ENCODE results near the gene FEZ2.

DNA sequence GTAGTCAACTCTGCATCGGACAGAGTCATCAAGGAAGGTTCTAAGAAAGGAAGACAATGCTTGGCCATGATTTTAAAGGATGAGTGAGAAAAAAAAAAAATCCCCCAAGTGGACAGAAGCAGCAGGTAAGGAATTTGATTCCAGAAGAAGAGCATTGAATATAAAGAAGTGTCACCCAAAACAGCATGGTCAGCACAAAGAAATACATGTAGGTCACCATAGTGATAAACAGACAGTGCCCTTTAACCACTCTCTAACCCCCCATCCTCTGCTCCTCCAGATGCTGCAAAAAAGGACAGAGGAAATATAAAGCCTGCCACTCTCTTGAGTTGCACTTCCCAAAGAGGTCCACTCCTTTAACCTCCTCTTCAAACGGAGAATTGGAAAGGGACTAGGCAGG lies 23.4 kb downstream of the FEZ2 start:
- TF ChIP-seq, protein P1, sequence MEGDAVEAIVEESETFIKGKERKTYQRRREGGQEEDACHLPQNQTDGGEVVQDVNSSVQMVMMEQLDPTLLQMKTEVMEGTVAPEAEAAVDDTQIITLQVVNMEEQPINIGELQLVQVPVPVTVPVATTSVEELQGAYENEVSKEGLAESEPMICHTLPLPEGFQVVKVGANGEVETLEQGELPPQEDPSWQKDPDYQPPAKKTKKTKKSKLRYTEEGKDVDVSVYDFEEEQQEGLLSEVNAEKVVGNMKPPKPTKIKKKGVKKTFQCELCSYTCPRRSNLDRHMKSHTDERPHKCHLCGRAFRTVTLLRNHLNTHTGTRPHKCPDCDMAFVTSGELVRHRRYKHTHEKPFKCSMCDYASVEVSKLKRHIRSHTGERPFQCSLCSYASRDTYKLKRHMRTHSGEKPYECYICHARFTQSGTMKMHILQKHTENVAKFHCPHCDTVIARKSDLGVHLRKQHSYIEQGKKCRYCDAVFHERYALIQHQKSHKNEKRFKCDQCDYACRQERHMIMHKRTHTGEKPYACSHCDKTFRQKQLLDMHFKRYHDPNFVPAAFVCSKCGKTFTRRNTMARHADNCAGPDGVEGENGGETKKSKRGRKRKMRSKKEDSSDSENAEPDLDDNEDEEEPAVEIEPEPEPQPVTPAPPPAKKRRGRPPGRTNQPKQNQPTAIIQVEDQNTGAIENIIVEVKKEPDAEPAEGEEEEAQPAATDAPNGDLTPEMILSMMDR (IDR thresholded peaks at IDR 0.05) = no peak
- TF ChIP-seq POLR2A (IDR thresholded peaks at IDR 0.05) = no peak

Data from adrenal gland (tissue), 5 donors.